Pancreas (tissue), 10 donors: ENCODE data around the gene COL16A1. TPM values are rescaled to one million over a fixed set of nuclear protein-coding genes. Genes with fewer than 3 reads are reported as not detected.

Experiments used
- ATAC-seq, 4 donors: fragments of 200-7000 bp; cut with Tn5 transposase; one replicate each; pipeline versions ENCODE4 v1.8.0 to v1.9.1; 2020; ENCODE audit warnings: mild to moderate bottlenecking in 4 of 4, moderate library complexity in 4 of 4
- DNase-seq, 6 donors: peaks; one replicate each; pipeline ENCODE4 v3.0.0-alpha.2; 2020
- FAIRE-seq: peaks from 2 replicates; lab custom pipeline; 2012; peaks lifted over from hg19 to GRCh38; lab: Jason Lieb, UNC
- H3K27ac ChIP-seq, 4 donors: fragments of 200-600 bp; sonication (generic); 1 replicate in 3 of 4; 2 replicates in 1 of 4; pipeline versions ENCODE4 v1.5.0 to v1.8.0; 2020
- H3K27me3 ChIP-seq, 4 donors: fragments of 200-600 bp; one replicate each; pipeline ENCODE4 v1.8.0; 2021
- H3K36me3 ChIP-seq, 3 donors: fragments of 200-600 bp; sonication (generic) in 1 of 3; one replicate each; pipeline versions ENCODE4 v1.5.0 to v1.8.0; 2020 to 2021
- H3K4me1 ChIP-seq, 3 donors: fragments of 200-600 bp; one replicate each; pipeline ENCODE4 v1.8.0; 2021
- H3K4me3 ChIP-seq, 4 donors: fragments of 200-600 bp; sonication (generic) in 2 of 4; one replicate each; pipeline versions ENCODE4 v1.5.0 to v1.8.0; 2020 to 2021
- H3K9me3 ChIP-seq, 4 donors: fragments of 200-600 bp; one replicate each; pipeline ENCODE4 v1.8.0; 2021
- CTCF ChIP-seq, 4 donors: fragments of 200-600 bp; sonication (generic) in 3 of 4; IDR thresholded peaks; one replicate each; pipeline versions ENCODE4 v1.5.0 to v1.8.0; 2021; ENCODE audit warnings: antibody characterized with exemption in 4 of 4
- WGBS, 2 donors: extraction: QIAGEN DNeasy Blood & Tissue Kit; methylation state at CpG; one replicate each; pipeline ENCODE4 v1.1.7; 2013; 5-methylcytosine and 5-hydroxymethylcytosine counted together
- intact Hi-C, 3 donors: fragments of 100-400 bp; cut with DNase I; formaldehyde crosslinking; loops; one replicate each; pipeline versions ENCODE4 v1.11.1 to v1.14.2; 2022
- polyA plus RNA-seq, 2 donors: library from polyadenylated mRNA; stranded (reverse); fragments of 200-250 nt; gene quantifications; one replicate each; pipeline ENCODE4 v1.2.3, GENCODE V29; 2013
- total RNA-seq, 6 donors: library from RNA; stranded (reverse); fragmentation: NEBNext Ultra II Directional in 4 of 6; extraction: Animal tissue kit (Norgen Biotek cat#: 25700) in 4 of 6; gene quantifications; one replicate each; pipeline versions ENCODE4 v1.2.1 to v1.2.4, GENCODE V29; 2021 to 2023
- donor health status: healthy with polysubstance abuse.
- donor health status: DM: no; HTN: no; CAD: no; lungs with moderate emphysema.
- donor health status: DM: no; HTN: no; CAD: no.
- donor health status: control.
- donor health status: control.
- donor health status: Bipolar disorder and iron deficiency.
- donor health status: DM: yes; HTN: yes; CAD: no.
- donor health status: DM: no; HTN: no; CAD: no.
- donor health status: DM: no; HTN: no; CAD: no.
- donor health status: DM: yes; HTN: yes; CAD: no.

COL16A1 gene
- total and polyA plus RNA-seq, 8 donors = 3.3 to 26.7 (median 11.2) TPM

- no peaks in the 10 kb centered on the region for H3K36me3 ChIP-seq
- ATAC-seq (no peak), FAIRE-seq (no peak), DNase-seq (no peak)
- H3K27ac ChIP-seq = no peak overlapping the region
- H3K4me3 ChIP-seq = no peak overlapping the region
- WGBS, 2 donors = 12 to 27% methylated on average over 1 of the region's 1 CpG
- TF ChIP-seq CTCF (IDR thresholded peaks at IDR 0.05) = no peak
- intact Hi-C loops = no loop called here
- H3K9me3 ChIP-seq = no peaks in the 10 kb centered on the region
- H3K4me1 ChIP-seq = no peaks in the 10 kb centered on the region
- H3K27me3 ChIP-seq = no peaks in the 10 kb centered on the region
These were observed 94.2 kb downstream of the COL16A1 start for GRCh38 chr1:31609514-31610118.

GRCh38 chr1:31607360-31607759, 96.5 kb downstream of the COL16A1 start:
- TF ChIP-seq CTCF (IDR thresholded peaks at IDR 0.05) = no peak
- intact Hi-C loops = no loop called here
- H3K27ac ChIP-seq = no peak overlapping the region
- no peaks in the 10 kb centered on the region for H3K9me3 ChIP-seq
- no peak for ATAC-seq
- H3K4me3 ChIP-seq = no peak overlapping the region
- H3K4me1 ChIP-seq = no peaks in the 10 kb centered on the region
- no peak for FAIRE-seq
- no peak for DNase-seq
- no peaks in the 10 kb centered on the region for H3K36me3 ChIP-seq
- WGBS, 2 donors = 82 to 87% methylated on average over 5 of the region's 5 CpGs
- H3K27me3 ChIP-seq = no peaks in the 10 kb centered on the region

- no peak for ATAC-seq
These were observed 97.8 kb downstream of the COL16A1 start for GRCh38 chr1:31605908-31606427.

More at GRCh38 chr1:31605908-31606427, 97.8 kb downstream of the COL16A1 start:
- H3K36me3 ChIP-seq = no peaks in the 10 kb centered on the region
- no peaks in the 10 kb centered on the region for H3K27me3 ChIP-seq
- H3K4me1 ChIP-seq = no peaks in the 10 kb centered on the region
- no peak for TF ChIP-seq CTCF (IDR thresholded peaks at IDR 0.05)
- H3K9me3 ChIP-seq = no peaks in the 10 kb centered on the region
- no peak for FAIRE-seq
- no peak for DNase-seq
- no peak overlapping the region for H3K4me3 ChIP-seq
- WGBS, 2 donors = 83 to 87% methylated on average over 4 of the region's 4 CpGs
- no peak overlapping the region for H3K27ac ChIP-seq
- intact Hi-C loops = no loop called here

Other genes with a start within 250 kb of the COL16A1 start
- gene TINAGL1, start 127.5 kb downstream of the COL16A1 start, total RNA-seq = 10 to 100 TPM; 10.1 to 35.5 (median 19.9) TPM
- 10 to 100 TPM; 45.2 to 47.3 TPM for gene TINAGL1, start 127.5 kb downstream of the COL16A1 start, polyA plus RNA-seq
- gene HCRTR1, start 86.3 kb downstream of the COL16A1 start, total RNA-seq = under 1 TPM in 1 of 6 donors, not detected in 5; 0.14 TPM
- under 1 TPM; 0.19 to 0.52 TPM for gene HCRTR1, start 86.3 kb downstream of the COL16A1 start, polyA plus RNA-seq
- gene PEF1, start 59.1 kb downstream of the COL16A1 start, total RNA-seq = 10 to 100 TPM; 14.5 to 27.2 (median 17.5) TPM
- gene PEF1, start 59.1 kb downstream of the COL16A1 start, polyA plus RNA-seq = 10 to 100 TPM; 27.0 to 47.3 TPM
- 1 to 10 TPM in 1 of 6 donors, under 1 TPM in 5; 0.12 to 1.3 (median 0.43) TPM for gene ADGRB2, start 60.3 kb upstream of the COL16A1 start, total RNA-seq
- gene ADGRB2, start 60.3 kb upstream of the COL16A1 start, polyA plus RNA-seq = under 1 TPM; 0.23 to 0.49 TPM
- gene SPOCD1, start 112.0 kb upstream of the COL16A1 start, total RNA-seq = under 1 TPM in 3 of 6 donors, not detected in 3; 0.06 to 0.69 (median 0.15) TPM
- under 1 TPM in 1 of 2 donors, not detected in 1; 0.16 TPM for gene SPOCD1, start 112.0 kb upstream of the COL16A1 start, polyA plus RNA-seq
- 100 to 1,000 TPM in 2 of 6 donors, 10 to 100 TPM in 4; 58.1 to 137 (median 90.8) TPM for gene PTP4A2, start 234.4 kb upstream of the COL16A1 start, total RNA-seq
- gene PTP4A2, start 234.4 kb upstream of the COL16A1 start, polyA plus RNA-seq = 10 to 100 TPM; 37.7 to 42.1 TPM